COLO829 (cell line): ENCODE measurements around the gene VSIG10.
A peak's percentile ranks its signal among the peaks of the same experiment; 100 is the strongest.

Experiments
- DNase-seq: peaks from one replicate; pipeline ENCODE4 v3.0.0; 2012; ENCODE audit warnings: low spot score

The VSIG10 gene

GRCh38 chr12:118059341-118060191, 44.2 kb downstream of the VSIG10 start:
- DNase-seq = peak; percentile 57

GRCh38 chr12:118058881-118059280, 44.9 kb downstream of the VSIG10 start:
- no peak for DNase-seq

- DNase-seq = no peak
These were observed 45.6 kb downstream of the VSIG10 start for GRCh38 chr12:118058227-118058626.

- DNase-seq = no peak
These were observed 47.7 kb downstream of the VSIG10 start for GRCh38 chr12:118055865-118056773.

- peak; percentile 28 for DNase-seq
These were observed 48.7 kb downstream of the VSIG10 start for GRCh38 chr12:118055144-118055557.

- no peak for DNase-seq
These were observed 50.5 kb downstream of the VSIG10 start for GRCh38 chr12:118053071-118053985.

- peak; percentile 98 for DNase-seq
These were observed 51.3 kb downstream of the VSIG10 start for GRCh38 chr12:118052324-118053070.

GRCh38 chr12:118050972-118051910, 52.6 kb downstream of the VSIG10 start:
- no peak for DNase-seq

- no peak for DNase-seq
These were observed 57.4 kb downstream of the VSIG10 start for GRCh38 chr12:118046430-118046829.

- no peak for DNase-seq
These were observed 59.2 kb downstream of the VSIG10 start for GRCh38 chr12:118044577-118044976.

- no peak for DNase-seq
These were observed 59.7 kb downstream of the VSIG10 start for GRCh38 chr12:118044075-118044474.

GRCh38 chr12:118042091-118042490, 61.7 kb downstream of the VSIG10 start:
- no peak for DNase-seq

GRCh38 chr12:118038137-118038536, 65.7 kb downstream of the VSIG10 start:
- DNase-seq = no peak

- no peak for DNase-seq
These were observed 67.0 kb downstream of the VSIG10 start for GRCh38 chr12:118036672-118037411.

GRCh38 chr12:118035190-118036041, 68.4 kb downstream of the VSIG10 start:
- no peak for DNase-seq

- DNase-seq = no peak
These were observed 69.2 kb downstream of the VSIG10 start for GRCh38 chr12:118034429-118035189.

- DNase-seq = no peak
These were observed 69.9 kb downstream of the VSIG10 start for GRCh38 chr12:118033902-118034301.
